Thoracic aorta (tissue), 2 donors: Measurements from ENCODE around the gene PRSS36. TPM values are rescaled to one million over a fixed set of nuclear protein-coding genes. Genes with fewer than 3 reads are reported as not detected.
"Not testable (repeated sequence)": the region's sequence is repeated elsewhere in the genome, so short reads cannot be mapped to it uniquely, and the experiment has no call there.

Experiments used
- ATAC-seq: fragments of 150-250 bp; one replicate; pipeline ENCODE4 v1.8.0; 2017; ENCODE audit warnings: low read depth; ENCODE audit not compliant: insufficient number of reproducible peaks, low FRiP score
- DNase-seq: peaks from one replicate; pipeline ENCODE4 v3.0.0-alpha.2; 2020; ENCODE audit warnings: low spot score
- H3K27ac ChIP-seq, 2 donors: fragments of 200-600 bp; sonication (generic); 1 replicate in 1 of 2; 2 replicates in 1 of 2; pipeline ENCODE4 v1.5.1; 2016; ENCODE audit warnings: mild to moderate bottlenecking in 2 of 2, moderate library complexity in 2 of 2
- H3K27me3 ChIP-seq: fragments of 200-600 bp; sonication (generic); replicated peaks from 2 replicates; pipeline ENCODE4 v1.6.0; 2016; ENCODE audit warnings: mild to moderate bottlenecking; ENCODE audit not compliant: insufficient read depth
- H3K36me3 ChIP-seq: fragments of 200-600 bp; sonication (generic); one replicate; pipeline ENCODE4 v1.5.1; 2016
- H3K4me1 ChIP-seq, 2 donors: fragments of 200-600 bp; sonication (generic); 1 replicate in 1 of 2; 2 replicates in 1 of 2; pipeline versions ENCODE4 v1.5.1 to v1.6.0; 2016; ENCODE audit warnings: low read depth in 2 of 2, mild to moderate bottlenecking in 1 of 2; ENCODE audit not compliant: control insufficient read depth in 1 of 2
- H3K4me3 ChIP-seq: fragments of 200-600 bp; sonication (generic); 2 replicates; pipeline ENCODE4 v1.5.1; 2016; ENCODE audit warnings: mild to moderate bottlenecking
- H3K9me3 ChIP-seq: fragments of 200-600 bp; sonication (generic); 2 replicates; pipeline ENCODE4 v1.5.1; 2016
- CTCF ChIP-seq: fragments of 200-600 bp; sonication (generic); IDR thresholded peaks from one replicate; pipeline ENCODE4 v1.5.1; 2019; ENCODE audit warnings: antibody characterized with exemption
- total RNA-seq, 2 donors: library from RNA; depleted of rRNA; stranded (reverse); fragments of >200 nt; gene quantifications; one replicate each; pipeline versions ENCODE4 v1.1.0 to v1.2.3, GENCODE V29; 2016

Gene PRSS36
- total RNA-seq: 10 to 100 TPM in 1 of 2 donors, 1 to 10 TPM in 1; 1.3 to 14.8 TPM

DNA sequence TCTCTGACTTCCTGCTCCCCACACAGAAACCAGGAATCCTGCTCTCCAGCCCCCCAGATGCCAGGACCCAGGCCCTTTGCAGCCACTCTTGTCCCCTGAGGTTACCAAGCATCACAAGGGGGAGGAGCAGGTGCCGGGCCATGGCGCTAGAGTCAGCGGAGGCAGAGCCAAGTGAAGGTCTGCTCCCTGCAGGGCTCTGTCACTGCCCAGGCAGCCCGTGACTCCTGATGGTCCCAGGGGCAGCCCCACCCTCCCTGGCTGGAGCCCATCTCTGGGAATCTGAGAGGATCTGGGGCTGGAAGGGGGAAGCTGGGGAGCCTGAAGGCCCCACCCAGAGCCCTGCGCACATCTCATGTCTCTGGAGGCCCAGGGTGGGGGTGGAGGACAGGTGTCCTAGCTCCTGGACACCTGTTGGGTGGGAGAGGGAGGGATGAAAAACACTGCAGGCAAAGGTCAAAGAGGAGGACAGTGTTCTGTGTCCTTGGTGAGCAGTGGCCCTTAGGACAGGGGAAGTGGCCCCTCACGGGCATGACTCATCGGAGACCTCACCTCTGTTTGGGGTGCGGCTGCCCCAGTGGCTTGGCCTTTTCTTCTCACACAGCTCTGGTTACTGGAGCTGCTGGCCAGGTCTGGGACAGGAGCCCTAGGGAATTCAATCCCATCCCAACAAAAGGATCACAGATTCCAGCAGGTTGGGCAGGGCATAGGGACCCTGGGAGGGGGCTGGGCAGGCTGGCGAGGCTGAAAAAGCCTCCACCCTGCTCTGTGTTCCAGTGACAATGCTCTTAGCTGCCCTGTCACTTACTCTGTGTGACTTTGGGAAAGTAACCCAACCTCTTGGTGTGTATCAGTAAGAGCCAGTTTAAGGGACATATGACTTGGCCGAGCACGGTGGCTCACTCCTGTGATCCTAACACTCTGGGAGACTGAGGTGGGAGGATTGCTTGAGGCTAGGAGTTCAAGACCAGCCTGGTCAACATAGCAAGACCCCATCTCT is at the start of gene PRSS36:
Gene PRSS36, minus strand, starts transcription at position 173 of the 997 bp plus-strand sequence. Its CDS starts 31 bp downstream, at position 142.
- no peak within 1 kb of the TSS for H3K4me3 ChIP-seq
- H3K27ac ChIP-seq: no peak within 1 kb of the TSS
- TF ChIP-seq CTCF: no peak
- no peak for DNase-seq
- H3K27me3 ChIP-seq: no peaks in the 10 kb centered on the region
- no peaks in the 10 kb centered on the region for H3K9me3 ChIP-seq
- H3K4me1 ChIP-seq: no peaks in the 10 kb centered on the region
- ATAC-seq: no peak
- no peaks in the 10 kb centered on the region for H3K36me3 ChIP-seq

DNA sequence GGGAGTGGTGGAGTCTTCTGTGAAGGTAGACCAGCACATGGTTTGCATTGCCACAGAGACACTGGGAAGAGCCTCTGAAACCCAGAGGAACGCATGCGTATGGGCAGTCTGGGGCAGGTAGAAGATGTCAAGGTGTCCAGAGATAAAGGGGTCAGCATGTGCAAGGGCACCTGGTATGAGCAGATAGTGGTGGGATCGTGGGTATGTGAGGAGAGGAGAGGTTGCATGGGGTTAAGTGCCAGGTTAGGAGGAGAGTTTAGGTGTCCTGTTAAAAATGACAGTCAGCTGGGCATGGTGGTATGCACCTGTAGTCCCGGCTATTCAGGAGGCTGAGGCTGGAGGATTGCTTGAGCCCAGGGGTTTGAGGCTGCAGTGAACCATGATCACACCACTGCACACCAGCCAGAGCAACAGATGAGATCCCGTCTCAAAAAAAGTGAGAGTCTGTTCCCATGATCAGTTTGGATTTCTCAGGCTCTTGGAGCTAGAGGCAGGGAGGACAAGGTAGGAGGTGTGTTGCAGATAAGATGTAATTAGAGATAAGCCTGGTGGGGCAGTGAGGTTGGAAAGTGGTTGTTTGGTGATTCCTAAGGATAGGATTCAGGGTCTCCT is 49.7 kb upstream of the PRSS36 start:
- peaks cover 10% of the 10 kb centered on the region for H3K36me3 ChIP-seq
- no peak overlapping the region for H3K27ac ChIP-seq
- H3K9me3 ChIP-seq: no peaks in the 10 kb centered on the region
- H3K4me3 ChIP-seq: no peak overlapping the region
- TF ChIP-seq CTCF: no peak
- H3K4me1 ChIP-seq: peaks cover 0 to 26% of the 10 kb centered on the region in 2 donors
- DNase-seq (no peak), ATAC-seq (no peak)
- no peaks in the 10 kb centered on the region for H3K27me3 ChIP-seq

GRCh38 chr16:31198207-31198882 is 48.5 kb upstream of the PRSS36 start:
- TF ChIP-seq CTCF: no peak
- Histone ChIP-seq H3K27ac (no peak overlapping the region), H3K36me3 (peaks cover 21% of the 10 kb centered on the region), H3K9me3 (no peaks in the 10 kb centered on the region), H3K27me3 (no peaks in the 10 kb centered on the region), H3K4me3 (no peak overlapping the region), H3K4me1 (peaks cover 0 to 25% of the 10 kb centered on the region in 2 donors)
- ATAC-seq: no peak
- no peak for DNase-seq

GRCh38 chr16:31196324-31197088 is 46.6 kb upstream of the PRSS36 start:
- TF ChIP-seq CTCF: no peak
- Histone ChIP-seq H3K27me3 (no peaks in the 10 kb centered on the region), H3K36me3 (peaks cover 40% of the 10 kb centered on the region), H3K27ac (no peak overlapping the region), H3K9me3 (no peaks in the 10 kb centered on the region), H3K4me3 (no peak overlapping the region), H3K4me1 (peaks cover 0 to 7% of the 10 kb centered on the region in 2 donors)
- ATAC-seq (no peak), DNase-seq (no peak)

DNA sequence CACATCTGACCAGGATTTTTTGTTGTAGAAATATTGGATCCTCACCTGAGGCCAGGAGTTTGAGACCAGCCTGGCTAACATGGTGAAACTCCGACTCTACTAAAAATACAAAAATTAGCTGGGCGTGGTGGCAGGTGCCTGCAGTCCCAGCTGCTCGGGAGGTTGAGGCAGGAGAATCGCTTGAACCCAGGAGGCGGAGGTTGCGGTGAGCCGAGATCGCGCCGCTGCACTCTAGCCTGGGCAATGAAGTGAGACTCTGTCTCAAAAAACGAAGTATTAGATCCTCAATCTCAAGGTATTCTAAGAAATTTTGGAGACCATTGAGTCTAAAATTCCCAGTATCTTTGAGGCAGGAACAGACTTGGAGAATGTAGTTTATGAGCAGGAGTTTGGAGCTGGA is 46.0 kb upstream of the PRSS36 start:
- H3K4me1 ChIP-seq, ATAC-seq, H3K9me3 ChIP-seq, H3K4me3 ChIP-seq, DNase-seq, H3K27me3 ChIP-seq, H3K27ac ChIP-seq: not testable (repeated sequence)
- H3K36me3 ChIP-seq: peaks cover 45% of the 10 kb centered on the region
